ENCODE measurements around the gene EYA2.

Gene EYA2

DNA sequence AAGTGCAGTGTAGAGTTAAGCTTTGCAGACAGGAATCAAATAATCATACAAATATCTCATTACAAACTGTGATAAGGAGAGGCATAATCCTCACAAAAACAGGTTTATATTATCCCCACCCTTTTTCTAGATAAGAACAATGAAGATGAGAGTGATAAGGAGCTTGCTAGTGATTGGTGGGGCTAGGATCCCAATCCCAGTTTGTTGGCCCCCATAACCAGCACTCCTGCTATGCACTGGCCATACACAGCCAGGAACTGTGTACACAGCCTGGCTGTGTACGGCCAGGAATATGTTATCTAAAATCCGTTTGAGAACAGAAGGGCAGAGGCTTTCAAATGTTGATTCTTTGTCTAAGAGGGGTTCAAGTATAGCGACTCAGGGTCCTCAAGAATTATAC, 180.6 kb downstream of the EYA2 start:
- no peak overlapping the region for H3K4me3 ChIP-seq (ENCODE audit: low read length)
- no peaks in the 10 kb centered on the region for H3K27me3 ChIP-seq (ENCODE audit: insufficient read depth, low read length)
- H3K9me3 ChIP-seq (ENCODE audit: insufficient read depth, low read depth, low read length) = peaks cover 18% of the 10 kb centered on the region; the same call in 1 of the 2 replicates
- no peaks in the 10 kb centered on the region for H3K4me1 ChIP-seq (ENCODE audit: insufficient read depth, low read length)
- WGBS = 95% methylated on average over 2 of the region's 3 CpGs
- no peaks in the 10 kb centered on the region for H3K36me3 ChIP-seq (ENCODE audit: insufficient read depth, low read length)
- H3K27ac ChIP-seq (ENCODE audit: low read depth, low read length) = no peak overlapping the region
- no peak overlapping the region for H3K9ac ChIP-seq (ENCODE audit: low read depth, low read length)

DNA sequence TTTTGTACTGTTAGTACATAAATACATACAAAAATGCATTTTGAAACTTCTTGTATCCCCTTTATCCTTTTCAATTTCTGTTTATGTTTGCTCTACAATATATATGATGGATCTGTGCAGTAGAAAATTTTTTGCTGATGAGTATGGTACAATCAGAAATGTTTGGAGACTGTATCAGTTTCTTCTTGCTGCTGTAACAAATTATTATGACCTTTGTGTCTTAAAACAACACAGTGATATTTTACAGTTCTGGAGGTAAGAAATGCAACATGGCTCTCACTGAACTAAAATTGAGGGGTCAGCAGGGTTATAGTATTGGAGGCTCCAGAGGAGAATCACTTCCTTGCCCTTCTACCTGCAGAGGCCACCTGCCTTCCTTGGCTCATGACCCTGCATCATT, 184.4 kb downstream of the EYA2 start:
- Histone ChIP-seq H3K27me3 (ENCODE audit: insufficient read depth, low read length) (no peaks in the 10 kb centered on the region), H3K9ac (ENCODE audit: low read depth, low read length) (no peak overlapping the region), H3K27ac (ENCODE audit: low read depth, low read length) (no peak overlapping the region), H3K36me3 (ENCODE audit: insufficient read depth, low read length) (no peaks in the 10 kb centered on the region), H3K9me3 (ENCODE audit: insufficient read depth, low read depth, low read length) (peaks cover 18% of the 10 kb centered on the region; the same call in 1 of the 2 replicates), H3K4me3 (ENCODE audit: low read length) (no peak overlapping the region), H3K4me1 (ENCODE audit: insufficient read depth, low read length) (no peaks in the 10 kb centered on the region)

DNA sequence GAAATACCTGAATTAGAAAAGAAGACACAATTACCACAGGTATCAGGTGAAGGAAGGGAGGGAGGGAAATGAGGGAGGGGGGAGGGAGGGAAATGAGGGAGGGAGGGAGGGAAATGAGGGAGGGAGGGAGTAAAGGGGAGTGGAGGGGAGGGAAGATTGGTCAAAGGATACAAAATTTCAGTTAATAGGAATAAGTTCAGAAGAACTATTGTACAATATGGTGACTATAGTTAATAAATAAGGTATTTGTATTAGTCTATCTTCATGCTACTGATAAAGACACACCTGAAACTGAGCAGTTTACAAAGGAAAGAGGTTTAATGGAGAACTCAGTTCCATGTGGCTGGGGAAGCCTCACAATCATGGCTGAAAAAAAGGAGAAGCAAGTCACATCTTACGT, 185.7 kb downstream of the EYA2 start:
- Histone ChIP-seq H3K4me3 (ENCODE audit: low read length) (no peak overlapping the region), H3K4me1 (ENCODE audit: insufficient read depth, low read length) (no peaks in the 10 kb centered on the region), H3K36me3 (ENCODE audit: insufficient read depth, low read length) (no peaks in the 10 kb centered on the region), H3K9ac (ENCODE audit: low read depth, low read length) (no peak overlapping the region), H3K27me3 (ENCODE audit: insufficient read depth, low read length) (no peaks in the 10 kb centered on the region), H3K9me3 (ENCODE audit: insufficient read depth, low read depth, low read length) (peaks cover 18% of the 10 kb centered on the region; the same call in 1 of the 2 replicates), H3K27ac (ENCODE audit: low read depth, low read length) (no peak overlapping the region)
- whole genome bisulfite sequencing = 90% methylated on average over 1 of the region's 1 CpG

DNA sequence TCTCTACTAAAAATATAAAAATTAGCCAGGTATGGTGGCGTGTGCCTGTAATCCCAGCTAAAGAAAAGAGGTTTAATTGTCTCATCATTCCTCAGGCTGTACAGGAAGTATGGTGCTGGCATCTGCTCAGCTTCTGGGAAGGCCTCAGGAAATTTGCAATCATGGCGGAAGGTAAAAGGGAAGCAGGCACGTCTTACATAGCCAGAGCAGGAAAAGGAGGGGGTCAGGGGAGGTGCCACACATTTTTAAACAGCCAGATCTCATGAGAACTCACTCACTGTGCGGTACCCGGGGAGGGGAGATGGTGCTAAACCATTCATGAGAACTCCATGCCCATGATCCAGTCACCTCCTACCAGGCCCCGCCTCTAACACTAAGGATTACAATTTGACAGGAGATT, 191.7 kb downstream of the EYA2 start:
- no peaks in the 10 kb centered on the region for H3K9me3 ChIP-seq (ENCODE audit: insufficient read depth, low read depth, low read length)
- H3K4me3 ChIP-seq (ENCODE audit: low read length) = no peak overlapping the region
- no peak overlapping the region for H3K27ac ChIP-seq (ENCODE audit: low read depth, low read length)
- no peak overlapping the region for H3K9ac ChIP-seq (ENCODE audit: low read depth, low read length)
- WGBS = 74% methylated on average over 6 of the region's 6 CpGs
- no peaks in the 10 kb centered on the region for H3K27me3 ChIP-seq (ENCODE audit: insufficient read depth, low read length)
- no peaks in the 10 kb centered on the region for H3K4me1 ChIP-seq (ENCODE audit: insufficient read depth, low read length)
- no peaks in the 10 kb centered on the region for H3K36me3 ChIP-seq (ENCODE audit: insufficient read depth, low read length)

DNA sequence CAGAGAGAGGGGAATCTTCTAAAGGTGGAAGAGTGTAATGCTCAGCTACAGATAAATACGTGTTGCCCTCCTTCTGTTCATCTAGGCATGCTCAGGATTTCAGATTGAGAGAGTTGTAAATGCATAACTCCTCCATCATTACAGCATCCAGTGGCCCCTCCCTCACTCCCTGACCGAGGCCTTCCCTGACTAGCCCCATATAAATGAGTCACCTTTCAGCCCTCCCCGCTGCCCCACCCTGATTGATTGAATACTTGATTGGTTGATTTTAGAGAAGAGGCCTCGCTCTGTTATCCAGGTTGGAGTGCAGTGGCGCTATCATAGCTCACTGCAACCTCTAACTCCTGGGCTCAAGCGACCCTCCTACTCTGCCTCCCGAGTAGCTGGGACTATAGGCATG, 193.7 kb downstream of the EYA2 start:
- Histone ChIP-seq H3K27me3 (ENCODE audit: insufficient read depth, low read length) (no peaks in the 10 kb centered on the region), H3K9ac (ENCODE audit: low read depth, low read length) (no peak overlapping the region), H3K4me3 (ENCODE audit: low read length) (no peak overlapping the region), H3K4me1 (ENCODE audit: insufficient read depth, low read length) (no peaks in the 10 kb centered on the region), H3K36me3 (ENCODE audit: insufficient read depth, low read length) (no peaks in the 10 kb centered on the region), H3K9me3 (ENCODE audit: insufficient read depth, low read depth, low read length) (no peaks in the 10 kb centered on the region), H3K27ac (ENCODE audit: low read depth, low read length) (no peak overlapping the region)
- 87% methylated on average over 7 of the region's 7 CpGs for WGBS

DNA sequence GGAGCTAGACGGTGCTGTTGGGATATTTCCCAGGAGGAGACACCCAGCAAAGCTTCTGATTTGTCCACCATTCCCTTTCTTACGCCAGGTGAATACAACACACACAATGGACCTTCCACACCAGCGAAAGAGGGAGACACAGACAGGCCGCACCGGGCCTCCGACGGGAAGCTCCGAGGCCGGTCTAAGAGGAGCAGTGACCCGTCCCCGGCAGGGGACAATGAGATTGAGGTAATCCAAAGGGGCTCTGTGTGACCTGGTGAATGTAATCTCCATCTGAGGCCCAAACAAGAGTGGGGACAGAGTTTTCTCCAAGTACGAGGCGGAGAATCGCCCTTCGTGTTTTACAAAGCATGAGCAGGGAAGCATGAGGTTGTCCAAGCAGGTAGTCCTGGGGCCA, 194.5 kb downstream of the EYA2 start:
- Histone ChIP-seq H3K9me3 (ENCODE audit: insufficient read depth, low read depth, low read length) (no peaks in the 10 kb centered on the region), H3K9ac (ENCODE audit: low read depth, low read length) (no peak overlapping the region), H3K36me3 (ENCODE audit: insufficient read depth, low read length) (no peaks in the 10 kb centered on the region), H3K4me1 (ENCODE audit: insufficient read depth, low read length) (no peaks in the 10 kb centered on the region), H3K27ac (ENCODE audit: low read depth, low read length) (no peak overlapping the region), H3K27me3 (ENCODE audit: insufficient read depth, low read length) (no peaks in the 10 kb centered on the region), H3K4me3 (ENCODE audit: low read length) (no peak overlapping the region)
- 88% methylated on average over 15 of the region's 15 CpGs for WGBS

DNA sequence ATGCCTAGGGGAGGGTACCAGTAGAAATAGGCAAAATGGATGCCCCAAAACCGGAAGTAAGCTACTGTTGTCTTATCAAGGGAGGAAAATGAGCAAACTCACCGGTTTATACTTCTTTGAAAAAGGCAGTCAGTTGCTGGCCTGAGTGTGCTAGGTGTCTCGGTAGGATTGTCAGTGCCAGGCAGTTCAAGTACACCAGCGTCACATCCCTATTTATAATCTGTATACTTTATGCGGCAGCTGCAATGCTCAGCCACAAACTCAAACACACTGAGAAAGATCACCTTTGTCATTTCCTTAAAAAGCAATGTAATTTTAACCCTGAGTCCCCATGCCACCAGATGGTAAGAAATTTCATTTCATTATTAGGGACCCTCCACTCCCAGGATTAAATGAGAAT, 196.2 kb downstream of the EYA2 start:
- no peak overlapping the region for H3K9ac ChIP-seq (ENCODE audit: low read depth, low read length)
- no peak overlapping the region for H3K4me3 ChIP-seq (ENCODE audit: low read length)
- no peaks in the 10 kb centered on the region for H3K4me1 ChIP-seq (ENCODE audit: insufficient read depth, low read length)
- H3K9me3 ChIP-seq (ENCODE audit: insufficient read depth, low read depth, low read length) = peaks cover 5% of the 10 kb centered on the region; the same call in 1 of the 2 replicates
- no peaks in the 10 kb centered on the region for H3K27me3 ChIP-seq (ENCODE audit: insufficient read depth, low read length)
- no peak overlapping the region for H3K27ac ChIP-seq (ENCODE audit: low read depth, low read length)
- H3K36me3 ChIP-seq (ENCODE audit: insufficient read depth, low read length) = no peaks in the 10 kb centered on the region
- 91% methylated on average over 5 of the region's 5 CpGs for WGBS

DNA sequence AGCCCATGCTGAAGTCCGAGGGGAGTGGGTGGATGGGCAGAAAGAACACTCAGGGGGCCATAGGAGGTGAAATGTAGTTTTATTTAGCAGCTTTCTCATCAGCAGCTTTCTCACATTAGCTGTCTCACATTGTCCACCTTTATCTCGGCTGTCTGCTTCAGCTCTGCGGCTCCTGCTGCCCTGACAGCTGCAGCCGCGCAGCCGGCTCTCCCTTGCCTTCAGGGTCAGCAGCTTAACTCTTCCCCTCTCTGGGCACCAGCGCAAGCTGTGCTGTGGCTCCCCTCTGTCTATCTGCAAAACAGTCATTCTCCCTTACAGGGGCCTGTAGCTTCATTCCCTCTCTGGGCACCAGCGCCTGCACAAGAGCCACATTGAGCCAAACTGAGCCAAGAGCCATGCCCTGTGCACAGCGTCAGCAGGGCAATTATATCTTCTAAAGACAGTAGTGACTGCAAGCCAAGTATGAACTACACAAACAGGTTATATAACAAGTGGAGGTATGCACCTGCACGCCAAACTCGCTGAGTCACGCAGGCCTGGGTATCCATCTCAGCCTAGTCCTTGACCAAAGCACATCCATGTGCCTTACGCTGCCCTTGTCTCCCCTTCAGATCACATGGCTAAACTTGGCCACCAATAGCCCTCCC, 198.8 kb downstream of the EYA2 start:
- WGBS = 93% methylated on average over 13 of the region's 13 CpGs
- H3K27me3 ChIP-seq (ENCODE audit: insufficient read depth, low read length) = no peaks in the 10 kb centered on the region
- no peak overlapping the region for H3K4me3 ChIP-seq (ENCODE audit: low read length)
- H3K27ac ChIP-seq (ENCODE audit: low read depth, low read length) = no peak overlapping the region
- no peaks in the 10 kb centered on the region for H3K4me1 ChIP-seq (ENCODE audit: insufficient read depth, low read length)
- no peak overlapping the region for H3K9ac ChIP-seq (ENCODE audit: low read depth, low read length)
- no peaks in the 10 kb centered on the region; the same call in 1 of the 2 replicates for H3K36me3 ChIP-seq (ENCODE audit: insufficient read depth, low read length)
- H3K9me3 ChIP-seq (ENCODE audit: insufficient read depth, low read depth, low read length) = peaks cover 8% of the 10 kb centered on the region; the same call in 1 of the 2 replicates

DNA sequence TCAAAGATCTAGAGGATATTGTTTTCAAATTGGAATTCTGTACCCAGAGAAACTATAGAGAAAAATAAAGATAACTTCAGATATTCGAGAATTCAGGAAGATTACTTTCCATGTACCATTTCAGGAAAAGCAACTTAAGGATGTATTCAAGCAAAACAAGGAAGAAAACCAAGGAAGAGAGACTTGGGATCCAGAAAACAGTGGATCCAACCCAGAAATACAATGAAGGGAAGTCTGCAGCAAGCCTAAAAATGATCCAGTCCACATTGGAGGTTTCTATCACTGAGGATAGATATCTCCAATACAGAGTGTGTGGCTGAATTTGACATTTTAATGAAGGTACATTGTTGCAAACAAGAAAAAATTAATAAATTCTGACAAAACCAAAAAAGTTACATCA, 201.0 kb downstream of the EYA2 start:
- no peaks in the 10 kb centered on the region for H3K27me3 ChIP-seq (ENCODE audit: insufficient read depth, low read length)
- no peaks in the 10 kb centered on the region; the same call in 1 of the 2 replicates for H3K36me3 ChIP-seq (ENCODE audit: insufficient read depth, low read length)
- no peak overlapping the region for H3K9ac ChIP-seq (ENCODE audit: low read depth, low read length)
- H3K4me3 ChIP-seq (ENCODE audit: low read length) = no peak overlapping the region
- no peaks in the 10 kb centered on the region for H3K4me1 ChIP-seq (ENCODE audit: insufficient read depth, low read length)
- peaks cover 8% of the 10 kb centered on the region; the same call in 1 of the 2 replicates for H3K9me3 ChIP-seq (ENCODE audit: insufficient read depth, low read depth, low read length)
- no peak overlapping the region for H3K27ac ChIP-seq (ENCODE audit: low read depth, low read length)
- WGBS = no CpG with 5 or more reads among the region's 1 CpG

DNA sequence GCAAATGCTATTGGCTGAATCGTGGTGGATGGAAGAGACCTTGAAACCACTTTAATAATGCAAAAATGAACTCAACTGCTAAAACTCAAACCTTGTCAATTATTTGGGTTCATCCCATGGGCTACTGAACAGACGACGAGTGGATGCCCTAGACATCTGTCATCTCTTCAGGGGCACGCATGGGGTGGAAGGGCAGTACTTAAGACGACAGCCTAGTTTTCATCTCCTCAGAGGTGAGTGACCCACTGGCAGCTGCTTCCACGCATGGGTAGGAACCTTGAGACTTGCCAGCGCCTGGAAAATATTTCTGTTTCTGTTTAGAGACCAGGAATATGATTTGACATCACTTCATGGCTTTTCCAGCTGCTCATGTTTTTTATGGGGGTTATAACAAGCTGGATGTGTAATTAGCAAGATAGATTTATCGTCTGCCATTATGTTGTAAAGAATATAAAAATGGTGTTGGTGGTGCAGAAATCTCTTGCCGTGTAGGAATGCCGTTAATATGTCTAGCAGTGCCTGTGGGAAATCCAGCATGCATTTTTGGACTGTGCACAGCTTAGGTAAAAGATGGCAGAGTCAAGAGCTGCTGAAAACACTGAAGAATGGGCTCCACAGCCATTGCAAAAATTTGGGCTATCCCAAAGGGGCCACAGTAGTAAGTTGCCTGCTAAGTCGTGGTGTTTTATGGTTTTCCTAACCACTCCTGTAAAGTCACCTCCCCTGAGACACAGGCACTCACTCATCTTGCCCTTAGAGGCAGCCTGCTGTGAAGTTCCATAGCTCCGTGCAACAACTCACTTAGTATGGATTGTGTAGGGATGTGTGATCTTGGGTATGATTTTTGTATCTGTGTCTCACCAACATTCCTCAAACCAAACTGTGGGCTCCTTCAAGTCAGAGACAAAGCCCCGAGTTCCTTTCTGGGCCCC, 203.3 kb downstream of the EYA2 start:
- Histone ChIP-seq H3K4me3 (ENCODE audit: low read length) (no peak overlapping the region), H3K9ac (ENCODE audit: low read depth, low read length) (no peak overlapping the region), H3K27ac (ENCODE audit: low read depth, low read length) (no peak overlapping the region), H3K4me1 (ENCODE audit: insufficient read depth, low read length) (no peaks in the 10 kb centered on the region), H3K27me3 (ENCODE audit: insufficient read depth, low read length) (no peaks in the 10 kb centered on the region), H3K9me3 (ENCODE audit: insufficient read depth, low read depth, low read length) (peaks cover 8% of the 10 kb centered on the region; the same call in 1 of the 2 replicates), H3K36me3 (ENCODE audit: insufficient read depth, low read length) (no peaks in the 10 kb centered on the region; the same call in 1 of the 2 replicates)
- WGBS = 94% methylated on average over 12 of the region's 13 CpGs

DNA sequence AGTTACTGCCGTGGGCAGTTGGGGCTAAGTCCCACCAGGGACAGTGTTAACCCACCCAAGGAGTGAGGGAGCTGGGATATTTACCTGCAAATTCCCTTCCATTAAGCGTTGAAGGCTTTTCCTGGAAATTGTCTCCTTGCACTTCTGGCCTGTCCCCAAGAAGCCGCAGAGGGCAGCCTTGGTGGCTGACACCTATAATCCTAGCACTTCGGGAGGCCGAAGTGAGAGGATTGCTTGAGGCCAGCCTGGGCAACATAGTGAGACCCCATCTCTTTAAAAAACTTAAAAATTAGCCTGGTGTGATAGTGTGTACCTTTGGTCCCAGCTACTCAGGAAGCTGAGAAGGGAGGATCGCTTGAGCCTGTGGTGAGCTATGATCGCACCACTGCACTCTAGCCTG, 204.4 kb downstream of the EYA2 start:
- 97% methylated on average over 7 of the region's 7 CpGs for WGBS
- H3K9me3 ChIP-seq (ENCODE audit: insufficient read depth, low read depth, low read length) = peaks cover 8% of the 10 kb centered on the region; the same call in 1 of the 2 replicates
- H3K4me1 ChIP-seq (ENCODE audit: insufficient read depth, low read length) = no peaks in the 10 kb centered on the region
- H3K27me3 ChIP-seq (ENCODE audit: insufficient read depth, low read length) = no peaks in the 10 kb centered on the region
- H3K27ac ChIP-seq (ENCODE audit: low read depth, low read length) = no peak overlapping the region
- H3K4me3 ChIP-seq (ENCODE audit: low read length) = no peak overlapping the region
- no peak overlapping the region for H3K9ac ChIP-seq (ENCODE audit: low read depth, low read length)
- H3K36me3 ChIP-seq (ENCODE audit: insufficient read depth, low read length) = no peaks in the 10 kb centered on the region; the same call in 1 of the 2 replicates

Measured in HUES64 (cell line).